H54 (cell line): ENCODE data around the gene TOMM7.
A peak's percentile ranks its signal among the peaks of the same experiment; 100 is the strongest.

Experiments used
- DNase-seq: peaks from one replicate; pipeline ENCODE4 v3.0.0; 2011; ENCODE audit warnings: low spot score, mixed read lengths; ENCODE audit not compliant: insufficient read length
- FAIRE-seq: peaks from 3 replicates; lab custom pipeline; 2011; peaks lifted over from hg19 to GRCh38; lab: Jason Lieb, UNC
- POLR2A ChIP-seq: IDR thresholded peaks from 2 replicates; pipeline ENCODE4 v1.6.1; 2011; ENCODE audit warnings: low read depth, mild to moderate bottlenecking, low read length

Gene TOMM7

DNA sequence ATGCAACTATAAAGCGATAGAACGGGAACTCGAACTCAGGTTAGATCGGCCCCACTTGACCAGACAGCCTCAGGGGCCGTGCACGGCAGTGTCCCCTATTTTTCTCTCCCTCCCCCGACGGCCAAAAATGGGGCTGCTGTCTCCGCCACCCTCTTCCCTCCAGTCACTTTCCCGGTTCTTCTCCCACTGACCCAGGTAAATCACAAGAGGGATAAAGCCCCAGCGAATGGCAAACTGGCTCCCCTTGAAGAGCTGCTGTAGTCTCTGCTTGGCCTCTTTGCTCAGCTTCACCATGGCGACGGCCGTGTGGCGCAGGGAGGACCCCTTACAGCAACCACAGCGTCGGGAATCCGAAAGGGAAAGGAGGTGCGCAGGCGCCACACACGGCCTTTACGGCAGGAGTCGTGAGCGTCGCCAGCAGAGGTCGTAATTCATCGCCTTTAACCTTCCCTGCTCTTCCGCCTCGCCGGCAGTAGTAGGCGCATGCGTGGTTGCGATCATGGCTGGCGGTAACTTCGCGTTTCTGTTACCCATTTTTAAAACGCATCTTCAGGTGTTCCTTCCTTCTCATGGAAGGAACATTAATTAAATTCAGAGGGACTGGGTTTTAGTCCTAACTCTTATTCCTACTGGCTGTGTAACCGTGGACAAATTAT, at the start of gene TOMM7:
Gene TOMM7, minus strand, starts transcription at position 364 of the 656 bp plus-strand sequence. Its CDS starts 70 bp downstream, at position 294.
- DNase-seq, result peak; percentile 97
- peak; percentile 96 for TF ChIP-seq POLR2A
- FAIRE-seq, result peak; percentile 92

DNA sequence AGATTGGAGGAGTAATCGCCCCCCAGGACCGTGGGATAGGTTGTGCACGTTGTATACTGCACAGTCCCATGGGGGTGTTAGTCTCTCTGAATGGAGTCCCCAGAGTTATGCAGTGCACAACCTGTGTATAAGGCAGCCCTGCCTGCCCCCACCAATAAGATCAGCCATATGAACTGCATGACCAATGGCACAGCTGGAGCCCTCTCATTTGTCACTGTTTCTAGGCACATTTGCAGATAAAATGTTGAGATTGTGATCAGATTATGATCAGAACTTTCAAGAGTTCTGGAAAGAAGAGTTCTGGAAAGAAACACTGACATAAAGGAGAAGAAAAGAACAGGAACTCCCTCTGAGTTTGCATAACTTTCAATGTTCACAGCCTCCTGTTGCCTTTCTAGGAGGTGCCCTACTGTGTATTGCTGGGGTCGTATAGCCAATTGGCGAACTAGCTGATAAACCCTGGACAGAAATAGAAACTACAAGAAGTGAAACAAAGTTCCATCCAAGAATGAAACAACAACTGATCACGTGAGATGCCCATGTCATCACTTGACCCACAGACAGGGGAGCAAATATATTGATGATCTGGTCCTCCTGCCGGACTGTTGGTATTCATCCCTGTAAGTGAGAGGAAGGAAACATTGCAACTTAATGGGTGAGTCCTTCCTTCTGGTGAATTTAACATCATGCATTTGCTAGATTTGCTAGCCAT, 49.6 kb upstream of the TOMM7 start:
- FAIRE-seq (no peak), DNase-seq (no peak)
- TF ChIP-seq POLR2A, result no peak

GRCh38 chr7:22871661-22872060, 49.0 kb upstream of the TOMM7 start:
- DNase-seq, result no peak
- no peak for TF ChIP-seq POLR2A
- FAIRE-seq, result no peak

DNA sequence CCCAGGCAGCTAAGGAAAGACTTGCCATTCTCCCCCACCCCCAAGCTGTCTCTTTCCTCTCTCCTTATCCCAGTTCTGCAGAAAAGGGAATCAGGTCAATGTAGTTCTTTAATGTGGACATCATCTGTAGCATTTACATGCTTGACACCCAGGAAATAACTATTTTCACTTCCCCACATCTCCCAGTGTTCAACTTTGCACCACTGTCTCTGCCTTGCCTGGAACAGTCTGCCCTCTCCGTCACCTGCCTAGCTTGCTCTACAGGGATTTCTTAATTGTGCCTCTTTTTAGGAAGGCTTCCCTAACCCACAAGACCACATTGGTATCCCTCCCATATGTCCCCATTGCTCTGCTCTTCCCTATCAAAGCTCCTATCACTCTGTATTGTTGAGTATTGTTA, 45.9 kb upstream of the TOMM7 start:
- no peak for TF ChIP-seq POLR2A
- DNase-seq (no peak), FAIRE-seq (no peak)

DNA sequence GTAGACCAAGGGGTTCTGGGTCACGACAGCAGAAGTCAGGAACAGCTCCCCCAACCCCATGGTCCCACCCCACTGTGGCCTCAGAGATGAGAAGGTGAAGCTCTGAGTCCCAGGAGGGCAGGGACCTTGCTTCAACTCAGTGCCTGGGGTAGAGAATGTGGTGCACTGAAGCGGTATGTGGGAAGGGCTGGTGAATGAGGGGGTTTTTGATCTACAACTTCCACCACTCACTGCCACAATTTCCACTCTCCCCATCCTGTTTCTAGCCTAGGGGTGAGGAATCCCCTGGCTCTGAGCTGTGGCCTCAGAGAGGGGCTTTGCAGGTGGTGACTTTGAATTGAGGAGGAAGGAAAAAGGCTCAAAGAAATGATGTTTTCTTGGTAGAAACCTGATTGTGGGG, 44.9 kb upstream of the TOMM7 start:
- DNase-seq, result no peak
- no peak for TF ChIP-seq POLR2A
- no peak for FAIRE-seq

DNA sequence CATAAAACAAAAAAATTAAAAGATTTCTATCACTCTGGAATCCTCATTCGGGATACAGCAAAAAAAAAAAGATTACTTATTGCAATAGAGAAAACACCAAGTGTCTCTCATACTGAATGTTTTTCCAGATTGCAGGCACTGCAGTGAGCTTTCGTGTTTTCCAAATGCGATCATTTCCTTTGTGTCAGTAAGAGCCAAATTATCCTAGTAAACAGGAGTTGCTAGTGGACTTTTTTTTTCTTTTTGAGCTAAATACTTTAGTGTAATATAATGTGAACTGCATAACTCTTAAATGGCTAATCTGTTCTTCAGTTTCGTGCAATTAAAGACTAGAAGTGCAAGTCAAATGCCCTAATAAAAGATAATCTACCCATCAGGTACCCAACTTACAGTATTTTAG, 44.4 kb upstream of the TOMM7 start:
- DNase-seq, result no peak
- FAIRE-seq, result no peak
- no peak for TF ChIP-seq POLR2A

DNA sequence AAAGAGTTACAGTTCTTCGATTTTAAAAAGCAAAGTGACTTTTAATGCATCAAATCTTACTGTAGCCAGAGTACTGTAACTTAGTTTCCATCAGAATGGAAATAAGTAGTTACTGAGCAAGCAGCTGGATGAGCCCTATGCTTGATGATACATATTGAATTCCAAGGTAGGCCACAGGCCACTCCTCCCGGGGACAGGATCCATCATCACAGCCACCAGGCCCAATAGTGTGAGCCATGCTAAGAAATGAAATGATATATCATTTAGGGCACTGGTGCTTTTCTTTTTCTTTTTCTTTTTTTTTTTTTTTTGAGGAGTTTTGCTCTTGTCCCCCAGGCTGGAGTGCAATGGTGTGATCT, 42.9 kb upstream of the TOMM7 start:
- DNase-seq (no peak), FAIRE-seq (no peak)
- no peak for TF ChIP-seq POLR2A

GRCh38 chr7:22864855-22865601, 42.4 kb upstream of the TOMM7 start:
- DNase-seq (no peak), FAIRE-seq (no peak)
- TF ChIP-seq POLR2A, result no peak

GRCh38 chr7:22864301-22864700, 41.7 kb upstream of the TOMM7 start:
- TF ChIP-seq POLR2A, result no peak
- DNase-seq, result no peak
- FAIRE-seq, result no peak

GRCh38 chr7:22863156-22863899, 40.7 kb upstream of the TOMM7 start:
- no peak for TF ChIP-seq POLR2A
- no peak for FAIRE-seq
- no peak for DNase-seq

DNA sequence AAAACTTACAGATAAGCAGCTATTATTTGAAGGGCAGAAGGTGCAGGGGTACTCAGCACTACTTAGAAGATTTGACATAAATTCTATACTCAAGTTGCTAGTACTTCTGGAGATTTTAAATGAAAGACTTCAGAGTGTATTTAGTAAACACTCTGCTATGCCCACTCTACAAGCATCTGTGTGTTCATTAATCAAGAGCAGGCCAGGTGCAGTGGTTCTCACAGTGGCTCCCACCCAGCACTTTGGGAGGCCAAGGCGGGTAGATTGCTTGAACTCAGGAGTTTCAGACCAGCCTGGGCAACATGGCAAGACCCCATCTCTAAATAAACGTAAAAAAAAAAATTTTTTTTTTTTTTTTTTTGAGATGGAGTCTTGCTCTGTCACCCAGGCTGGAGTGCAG, 38.9 kb upstream of the TOMM7 start:
- DNase-seq, result no peak
- no peak for FAIRE-seq
- no peak for TF ChIP-seq POLR2A

- FAIRE-seq (no peak), DNase-seq (no peak)
- TF ChIP-seq POLR2A, result no peak
Measured at GRCh38 chr7:22860784-22861482, 38.3 kb upstream of the TOMM7 start.

DNA sequence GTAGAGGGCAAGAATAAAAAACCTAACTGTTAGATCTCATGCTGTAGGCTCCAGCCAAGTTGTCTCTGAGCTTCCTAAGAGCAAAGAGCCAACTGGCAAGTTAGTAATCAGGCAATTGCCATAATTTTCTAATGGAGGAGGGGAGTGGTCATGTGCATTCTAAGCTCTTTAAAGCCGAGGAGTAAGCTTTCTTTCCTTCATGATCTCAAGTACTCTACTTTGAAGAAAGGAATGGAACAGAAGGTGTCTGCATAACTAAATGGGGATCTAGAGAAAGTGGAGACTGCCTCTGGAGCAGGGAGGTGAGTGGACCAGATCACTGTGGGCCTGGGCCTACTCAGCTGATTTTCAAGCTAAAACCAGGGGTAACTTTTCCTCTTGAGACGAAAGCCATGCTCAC, 37.7 kb upstream of the TOMM7 start:
- no peak for DNase-seq
- FAIRE-seq, result no peak
- no peak for TF ChIP-seq POLR2A
